NCI-H146 (cell line): Measurements from ENCODE around the gene HELQ.
"Not testable (repeated sequence)": the region's sequence is repeated elsewhere in the genome, so short reads cannot be mapped to it uniquely, and the experiment has no call there.

ENCODE experiments used
- DNase-seq: peaks from one replicate; lab custom pipeline; 2025; lab: John Stamatoyannopoulos, UW

The HELQ gene

DNA sequence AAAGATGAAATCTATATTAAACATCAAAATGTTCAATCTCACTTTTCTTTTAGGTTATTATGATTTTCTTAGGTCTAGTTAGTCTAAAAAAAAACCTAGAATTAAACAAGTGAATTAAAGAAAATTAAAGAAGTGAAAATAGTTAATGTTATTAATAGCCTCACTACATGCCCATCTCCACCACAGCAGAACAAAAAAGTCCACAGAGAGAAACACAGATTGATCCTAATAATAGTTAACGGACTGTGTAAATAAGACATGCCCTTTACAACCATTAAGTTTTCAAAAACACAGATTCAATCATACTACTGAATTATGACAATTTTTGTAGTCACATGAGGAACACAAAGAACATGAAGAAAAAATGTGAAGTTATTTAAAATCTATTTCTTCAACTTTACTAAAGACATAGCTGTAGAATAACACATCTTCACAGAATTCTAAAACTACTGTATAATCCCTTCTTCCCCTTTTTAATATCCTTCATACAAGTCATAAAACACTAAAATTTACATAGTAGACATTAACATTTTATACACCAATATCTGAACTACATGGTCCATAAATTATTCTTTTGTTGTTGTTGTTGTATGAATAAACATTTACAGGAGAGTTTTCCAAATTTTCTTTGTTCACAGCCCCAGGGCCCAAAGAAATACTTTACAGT, 15.3 kb downstream of the HELQ start:
- DNase-seq: no peak

DNA sequence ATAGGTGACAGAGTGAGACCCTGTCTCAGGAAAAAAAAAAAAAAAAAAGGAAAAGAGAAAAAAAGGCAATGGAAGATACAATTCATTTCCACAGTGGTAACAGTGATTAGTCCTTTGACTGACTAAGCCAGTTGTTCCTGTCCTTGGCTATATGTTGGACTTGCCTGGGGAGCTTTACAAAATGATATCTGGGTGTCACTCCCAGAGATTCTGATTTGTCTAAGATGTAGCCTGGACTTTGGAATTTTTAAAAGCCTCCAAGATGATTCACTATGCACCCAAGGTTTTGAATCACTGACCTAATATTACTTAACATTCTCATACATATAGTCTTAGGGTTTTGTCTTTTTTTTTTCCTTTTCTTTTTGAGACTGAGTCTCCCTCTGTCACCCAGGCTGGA, 16.9 kb downstream of the HELQ start:
- DNase-seq: no peak

DNA sequence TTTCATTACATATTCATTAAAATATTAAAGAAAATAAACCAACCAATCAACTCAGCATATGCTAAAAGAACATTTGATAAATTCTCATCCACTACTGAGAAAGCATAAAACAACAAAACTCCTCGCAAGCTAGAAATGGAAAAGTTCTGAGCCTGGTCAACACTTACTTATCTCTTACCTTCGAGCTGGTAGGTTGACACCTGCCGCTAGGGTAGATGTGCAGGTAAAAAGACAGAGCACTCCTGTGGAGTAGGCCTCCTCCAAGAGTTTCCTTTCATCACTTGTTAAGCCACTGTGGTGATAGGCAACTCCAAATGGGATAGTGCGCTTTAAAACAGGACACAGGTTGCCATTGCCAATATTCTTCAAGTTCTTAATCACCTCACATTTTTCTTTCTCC, 18.9 kb downstream of the HELQ start:
- DNase-seq: no peak

DNA sequence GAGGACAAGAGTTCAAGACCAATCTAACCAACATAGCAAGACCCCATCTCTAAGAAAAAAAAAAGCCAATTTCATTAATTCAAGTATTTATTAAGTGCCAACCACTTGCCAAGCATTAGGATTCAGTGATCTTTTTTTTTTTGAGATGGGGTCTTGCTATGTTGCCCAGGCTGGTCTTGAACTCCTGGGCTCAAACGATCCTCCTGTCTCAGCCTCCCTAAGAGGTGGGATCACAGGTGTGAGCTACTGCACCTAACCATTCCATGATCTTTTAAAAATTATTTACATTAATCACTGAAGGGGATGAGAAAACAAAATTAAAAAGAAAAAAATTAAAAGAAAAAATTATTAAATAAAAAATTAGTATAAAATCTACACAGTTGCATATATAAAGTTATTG, 24.4 kb downstream of the HELQ start:
- DNase-seq: no peak

DNA sequence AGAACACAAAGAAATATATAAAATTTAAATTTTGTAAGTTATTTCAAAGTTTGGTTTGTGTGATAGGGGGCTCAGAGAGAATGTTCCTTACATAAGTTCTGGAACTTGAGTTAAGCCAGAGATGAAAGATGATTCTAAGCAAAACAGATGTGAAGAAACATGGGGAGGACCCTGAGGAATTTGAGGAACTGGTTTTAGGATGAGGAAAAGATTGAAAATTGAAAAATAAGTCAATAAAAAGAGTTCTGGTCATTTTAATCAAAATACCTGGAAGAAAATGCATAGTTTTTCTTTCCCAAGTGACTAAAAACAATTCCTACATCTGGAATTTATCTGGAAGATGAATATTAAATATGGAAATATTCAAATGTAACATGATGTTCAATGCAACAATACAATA, 37.4 kb downstream of the HELQ start:
- DNase-seq: no peak

DNA sequence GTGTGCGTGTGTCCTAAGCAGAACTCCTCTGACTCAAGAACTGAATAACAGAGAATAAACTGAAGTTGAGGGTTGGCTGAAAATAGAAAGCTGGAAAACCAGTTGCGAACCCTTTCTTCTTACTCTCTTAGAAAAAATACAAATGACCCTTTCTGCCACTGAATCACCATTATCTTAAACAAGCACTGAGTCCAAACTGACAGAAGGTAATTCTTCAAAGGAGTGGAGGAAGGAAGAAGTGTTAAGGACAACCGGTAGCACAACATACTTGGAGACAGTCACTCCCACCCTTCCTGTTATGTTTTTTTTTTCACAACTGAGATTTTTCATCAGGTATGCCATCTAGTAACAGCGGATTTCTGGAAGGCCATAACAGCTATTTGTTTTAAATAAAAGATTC, 38.1 kb downstream of the HELQ start:
- DNase-seq: no peak

DNA sequence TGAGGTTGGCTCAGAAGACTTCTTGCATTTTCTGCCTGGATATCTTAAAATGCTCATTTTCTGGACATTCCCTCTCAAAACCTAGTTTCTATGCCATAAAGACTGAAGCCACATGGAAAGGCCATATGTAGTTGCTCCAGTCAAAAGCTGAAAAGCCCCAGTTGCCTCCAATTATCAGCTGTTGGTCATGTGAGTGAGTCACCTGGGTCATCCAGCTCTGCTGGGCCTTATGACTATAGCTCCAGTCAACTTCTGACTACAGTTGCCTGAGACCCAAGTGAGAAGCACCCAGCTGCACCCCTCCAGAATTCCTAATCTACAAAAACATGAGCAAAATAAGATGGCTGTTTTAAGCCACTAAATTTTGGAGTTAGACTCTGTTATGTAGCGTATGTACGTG, 41.9 kb downstream of the HELQ start:
- DNase-seq: no peak

DNA sequence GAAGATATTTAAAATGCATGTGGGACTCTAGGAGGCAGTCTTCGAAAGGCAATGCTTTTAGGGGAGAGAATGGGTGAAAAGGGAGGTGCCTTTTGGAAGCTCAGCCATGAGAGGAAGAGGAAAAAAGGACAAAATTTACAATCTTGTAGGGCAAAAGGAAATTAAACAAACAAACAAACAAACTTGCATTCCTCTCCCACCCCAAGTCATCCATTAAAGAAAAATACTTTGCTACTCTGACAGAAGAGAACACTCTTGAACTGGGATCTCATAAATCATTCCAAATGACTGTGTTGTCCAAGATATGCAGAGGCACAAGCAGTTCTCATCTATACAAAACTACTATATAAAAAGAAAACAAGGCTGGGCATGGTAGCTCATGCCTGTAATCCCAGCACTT, 46.7 kb downstream of the HELQ start:
- DNase-seq: no peak

DNA sequence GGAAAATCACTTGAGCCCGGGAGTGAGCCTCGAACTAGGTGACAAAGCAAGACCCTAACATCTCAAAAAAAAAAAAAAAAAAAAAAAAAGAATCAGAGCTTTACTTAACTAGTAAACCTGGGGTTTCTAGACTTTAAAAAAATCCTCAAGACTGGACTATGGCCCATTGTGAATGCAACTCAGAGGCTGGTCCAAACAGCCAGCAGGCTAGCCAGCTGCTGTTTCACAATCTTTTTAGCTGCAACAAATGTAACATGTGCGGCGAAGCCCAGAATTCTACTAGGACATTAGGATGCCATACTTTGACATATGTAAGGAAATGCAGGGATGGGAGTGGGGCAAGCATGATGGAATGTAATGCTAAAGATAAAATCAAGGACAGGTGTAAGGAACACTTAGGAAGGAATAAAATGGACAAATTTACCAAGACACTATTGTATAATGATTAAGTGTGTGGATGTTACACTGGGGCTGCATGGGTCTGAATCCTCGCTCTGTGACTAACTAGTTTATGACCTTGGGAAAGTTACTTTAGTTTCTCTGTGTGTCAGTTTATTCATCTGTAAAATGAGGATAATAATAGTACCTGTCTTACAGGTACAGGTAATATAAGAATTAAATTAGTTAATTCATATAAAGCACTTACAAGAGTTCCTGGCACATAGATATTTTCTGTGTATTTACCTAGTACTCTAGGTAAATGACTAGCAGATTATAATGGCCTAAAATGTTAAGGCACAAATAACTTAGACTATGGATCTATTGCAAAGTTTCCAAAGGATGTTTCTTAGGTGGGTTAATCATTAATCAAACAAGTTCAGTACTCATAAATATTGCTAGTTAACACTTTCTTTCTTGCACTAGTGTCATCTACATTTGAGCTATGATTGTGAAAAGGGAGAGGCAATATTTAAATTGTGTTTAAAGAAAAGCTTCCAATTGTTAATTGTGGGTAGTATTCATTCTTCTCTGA, 49.5 kb downstream of the HELQ start:
- DNase-seq: no peak

DNA sequence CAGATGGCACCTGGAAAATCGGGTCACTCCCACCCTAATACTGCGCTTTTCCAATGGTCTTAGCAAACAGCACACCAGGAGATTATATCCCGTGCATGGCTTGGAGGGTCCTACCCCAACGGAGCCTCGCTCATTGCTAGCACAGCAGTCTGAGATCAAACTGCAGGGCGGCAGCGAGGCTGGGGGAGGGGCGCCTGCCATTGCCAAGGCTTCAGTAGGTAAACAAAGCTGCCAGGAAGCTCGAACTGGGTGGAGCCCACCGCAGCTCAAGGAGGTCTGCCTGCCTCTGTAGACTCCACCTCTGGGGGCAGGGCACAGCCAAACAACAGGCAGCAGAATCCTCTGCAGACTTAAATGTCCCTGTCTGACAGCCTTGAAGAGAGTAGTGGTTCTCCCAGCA, 57.5 kb downstream of the HELQ start:
- DNase-seq: not testable (repeated sequence)

DNA sequence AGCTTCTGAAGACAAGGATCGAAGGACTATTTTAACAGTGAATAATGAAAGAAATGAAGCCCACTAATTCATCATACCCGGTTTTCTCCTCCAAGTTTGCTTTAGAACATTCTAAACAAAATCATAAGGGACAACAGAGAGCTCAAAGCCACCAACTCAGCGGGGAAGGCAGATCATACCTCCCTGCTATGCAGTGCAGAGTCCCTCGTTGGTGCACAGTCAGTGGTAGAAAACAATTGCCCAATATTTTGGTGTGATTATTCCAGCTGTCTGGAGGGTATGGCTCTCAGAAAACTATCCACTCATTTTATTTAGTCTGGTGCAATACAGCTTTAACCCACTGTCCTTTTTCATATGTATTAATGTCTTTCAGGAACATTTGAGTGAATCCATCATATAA, 61.7 kb downstream of the HELQ start:
- no peak for DNase-seq

DNA sequence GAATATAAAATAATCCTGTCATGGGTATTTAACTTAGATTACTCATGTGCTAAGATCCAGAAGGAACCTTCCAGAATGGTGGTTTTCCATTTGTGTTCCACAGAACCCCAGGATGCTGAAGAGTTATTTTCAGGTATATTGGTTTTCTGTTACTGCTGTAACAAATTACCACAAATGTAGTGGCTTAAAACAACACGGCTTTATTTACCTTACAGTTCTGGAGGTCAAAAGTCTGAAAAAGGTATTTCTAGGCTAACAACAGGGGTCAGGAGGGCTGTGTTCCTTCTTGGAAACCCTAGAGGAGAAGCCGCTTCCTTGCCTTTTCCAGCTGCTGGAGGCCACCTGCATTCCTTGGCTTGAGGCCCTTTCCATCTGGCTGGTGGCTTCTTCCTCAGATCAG, 63.1 kb downstream of the HELQ start:
- no peak for DNase-seq

DNA sequence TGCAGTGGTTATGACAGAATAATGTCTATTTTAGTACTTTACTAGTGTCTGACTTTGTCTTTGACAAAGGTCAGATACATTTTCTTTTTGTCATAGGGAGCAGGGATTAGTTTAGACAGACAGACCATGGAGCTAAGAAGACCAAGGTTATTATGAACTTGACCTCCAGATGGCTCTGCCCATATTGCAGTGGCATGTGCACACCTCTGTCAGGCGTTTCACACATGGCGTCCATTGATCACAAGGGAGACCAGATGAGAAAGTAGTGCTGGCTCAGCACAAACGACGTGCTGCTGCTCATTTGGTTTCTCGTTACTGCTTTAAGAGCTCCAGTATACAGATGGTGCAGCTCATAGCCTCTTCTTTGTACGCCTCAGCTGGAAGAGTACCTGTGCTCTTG, 64.7 kb downstream of the HELQ start:
- DNase-seq: no peak

DNA sequence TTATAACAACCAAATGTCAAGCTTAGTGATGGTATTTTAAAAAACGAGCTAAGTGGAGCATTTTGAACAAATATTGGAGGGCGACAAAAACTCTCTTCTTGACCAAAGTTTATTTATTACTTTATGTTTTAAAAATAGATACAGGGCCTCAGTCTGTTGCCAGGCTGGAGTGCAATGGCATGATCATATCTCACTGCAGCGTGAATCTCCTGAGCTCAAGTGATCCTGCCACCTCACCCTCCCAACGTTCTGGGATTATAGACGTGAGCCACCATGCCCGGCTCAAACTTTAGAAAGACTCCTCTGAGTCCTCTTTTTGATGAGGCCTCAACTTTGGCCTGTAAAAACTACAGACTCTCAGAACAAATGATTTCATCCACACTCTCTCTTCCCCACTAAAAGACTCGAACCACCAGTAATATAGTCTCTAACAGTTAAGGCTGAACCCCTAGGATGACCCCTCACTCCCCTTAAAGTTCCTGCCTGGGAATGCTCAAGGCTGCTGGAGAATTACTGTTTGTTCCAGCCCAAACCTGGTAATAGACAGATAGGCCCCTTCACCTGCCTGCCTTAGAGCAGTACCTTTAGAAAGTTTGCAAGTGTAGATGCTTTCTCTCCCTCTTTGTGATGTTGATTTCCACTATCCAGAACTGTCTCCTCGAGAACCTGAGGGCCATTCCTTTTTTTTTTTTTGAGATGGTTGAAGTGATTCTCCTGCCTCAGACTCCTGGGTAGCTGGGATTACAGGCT, 65.7 kb downstream of the HELQ start:
- DNase-seq: no peak

DNA sequence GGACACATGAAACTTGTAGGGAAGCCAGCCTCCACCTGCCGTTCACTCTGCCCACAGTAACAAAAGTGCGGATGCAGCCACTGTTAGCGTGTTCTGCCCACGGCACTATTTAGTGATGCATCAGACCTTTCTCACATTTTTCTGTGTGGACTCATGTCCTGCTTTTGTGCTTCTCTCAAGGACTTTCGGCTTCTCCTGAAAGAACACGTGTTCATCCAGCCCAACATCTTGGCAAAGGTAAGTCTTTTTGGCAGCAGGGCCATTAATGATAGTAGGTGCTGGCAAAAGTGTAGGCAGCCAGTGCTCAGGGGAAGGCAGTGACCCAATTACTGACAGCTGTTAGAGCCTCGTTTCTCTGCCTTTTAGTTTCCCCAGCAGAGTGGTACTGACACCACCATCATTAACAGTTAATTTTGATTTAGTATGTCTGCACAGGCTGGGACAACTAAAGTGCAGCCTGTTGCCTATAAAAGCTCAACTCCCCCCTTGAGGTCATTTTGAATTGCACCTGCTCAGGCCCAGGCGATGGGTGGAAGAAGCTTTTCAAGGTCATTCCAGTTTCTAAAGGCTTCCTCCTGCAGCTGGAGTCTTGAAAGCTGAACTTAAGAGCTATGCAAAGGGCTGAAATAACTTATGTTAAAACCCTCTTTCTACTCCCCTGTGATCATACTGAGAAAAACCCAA, 66.4 kb downstream of the HELQ start:
- DNase-seq: no peak

DNA sequence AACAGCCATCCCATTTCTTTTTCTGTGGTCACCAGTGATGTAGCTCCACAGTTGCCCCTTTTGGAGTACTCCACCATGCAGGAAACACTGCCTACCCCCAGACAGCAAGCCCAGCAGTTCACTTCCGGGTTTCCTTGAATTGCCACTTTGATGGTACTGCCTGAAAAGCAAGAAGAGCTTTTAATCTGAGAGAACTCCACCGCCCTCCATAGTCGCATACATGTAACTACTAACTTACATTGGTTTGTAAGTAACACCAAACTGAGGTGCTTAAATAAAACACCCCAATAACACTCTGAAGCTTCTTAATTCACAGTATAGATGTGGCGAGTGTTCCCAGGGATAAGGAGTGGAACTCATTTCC, 67.3 kb downstream of the HELQ start:
- DNase-seq: no peak

DNA sequence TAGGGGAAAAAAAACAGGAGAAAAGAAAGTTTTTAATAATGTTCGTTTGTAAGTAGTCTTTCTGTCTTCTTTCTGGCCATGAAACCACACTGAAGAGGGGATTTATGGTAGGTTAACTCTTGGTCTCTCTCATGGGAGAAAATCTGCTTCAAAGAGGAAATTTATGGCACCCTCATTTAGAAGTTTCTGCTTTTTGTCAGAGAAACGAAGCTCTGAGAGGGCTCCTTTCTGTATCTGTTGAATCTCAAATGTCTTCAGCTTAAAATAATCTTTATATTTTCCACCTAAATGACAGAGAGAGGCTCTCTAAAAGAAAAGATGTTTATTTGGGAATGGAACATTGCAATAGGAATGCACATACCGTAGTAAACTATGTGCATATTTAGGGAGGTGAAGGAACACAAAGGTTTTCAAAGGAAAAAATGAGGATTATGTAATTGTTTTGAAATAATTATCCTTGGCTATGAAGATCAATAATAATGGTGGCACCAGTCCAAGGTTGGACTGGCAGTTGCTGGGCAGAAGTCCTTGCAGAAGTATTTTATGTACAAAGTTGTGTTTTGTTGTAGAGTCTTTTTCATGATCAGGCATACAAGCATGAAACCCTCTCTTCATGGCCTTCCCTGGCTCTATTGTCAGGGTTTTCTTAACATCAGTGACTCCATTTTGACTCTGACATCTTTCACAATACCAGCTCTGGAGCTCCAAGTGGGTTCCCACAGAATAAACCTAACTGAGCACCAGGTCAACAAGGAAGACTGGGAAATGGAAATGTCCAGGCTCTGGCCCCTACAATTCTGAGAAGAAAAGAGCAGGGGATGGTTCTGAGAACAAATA, 67.9 kb downstream of the HELQ start:
- DNase-seq: no peak

DNA sequence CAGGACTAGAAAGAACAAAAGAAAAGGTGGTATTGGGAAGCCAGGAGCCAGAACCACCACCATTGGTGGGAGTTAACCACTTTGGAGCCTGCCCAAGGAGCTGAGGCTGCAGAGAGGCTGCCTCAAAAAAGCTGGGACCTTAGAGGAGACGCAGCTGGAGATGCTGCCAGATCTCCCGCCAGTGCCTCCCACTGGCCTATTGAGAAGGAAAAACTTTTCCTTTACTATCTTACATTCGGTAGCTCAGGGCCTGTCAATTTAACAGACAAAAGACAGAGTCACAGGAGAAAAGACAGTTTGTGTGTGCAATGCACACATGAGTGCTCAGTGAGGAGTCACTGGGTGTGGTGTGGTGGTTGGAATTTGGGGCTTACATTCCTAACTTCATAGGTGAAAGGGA, 68.6 kb downstream of the HELQ start:
- no peak for DNase-seq

DNA sequence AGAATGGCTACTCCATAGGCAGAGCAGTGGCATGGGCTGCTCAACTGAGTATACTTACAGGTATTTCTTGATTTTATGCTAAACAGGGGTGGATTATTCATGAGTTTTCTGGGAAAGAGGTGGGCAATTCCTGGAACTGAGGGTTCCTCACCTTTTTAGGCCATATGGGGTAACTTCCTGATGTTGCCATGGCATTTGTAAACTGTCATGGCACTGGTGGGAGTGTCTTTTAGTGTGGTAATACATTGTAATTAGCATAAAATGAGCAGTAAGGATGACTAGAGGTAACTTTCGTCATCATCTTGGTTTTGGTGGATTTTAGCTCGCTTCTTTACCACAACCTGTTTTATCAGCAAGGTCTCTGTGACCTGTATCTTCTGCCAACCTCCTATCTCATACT, 72.8 kb downstream of the HELQ start:
- DNase-seq: no peak

DNA sequence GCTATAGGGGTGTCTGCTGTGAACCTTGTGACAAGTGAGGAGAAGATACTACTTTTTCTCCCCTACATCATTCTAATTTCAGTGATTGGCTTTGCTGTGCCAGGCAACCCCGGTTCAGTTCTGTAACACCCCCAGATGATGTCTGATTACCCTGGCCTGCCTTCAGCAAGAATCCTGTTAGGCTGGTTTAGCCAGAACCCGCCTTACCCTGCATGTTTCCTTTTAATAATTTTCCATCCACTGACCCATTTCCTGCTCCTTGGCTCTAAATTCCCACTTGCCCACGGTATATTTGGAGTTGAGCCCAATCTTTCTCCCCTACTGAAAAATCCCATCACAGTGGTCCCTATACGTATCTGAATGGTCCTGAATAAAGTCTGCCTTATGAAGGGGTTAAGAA, 74.5 kb downstream of the HELQ start:
- no peak for DNase-seq

DNA sequence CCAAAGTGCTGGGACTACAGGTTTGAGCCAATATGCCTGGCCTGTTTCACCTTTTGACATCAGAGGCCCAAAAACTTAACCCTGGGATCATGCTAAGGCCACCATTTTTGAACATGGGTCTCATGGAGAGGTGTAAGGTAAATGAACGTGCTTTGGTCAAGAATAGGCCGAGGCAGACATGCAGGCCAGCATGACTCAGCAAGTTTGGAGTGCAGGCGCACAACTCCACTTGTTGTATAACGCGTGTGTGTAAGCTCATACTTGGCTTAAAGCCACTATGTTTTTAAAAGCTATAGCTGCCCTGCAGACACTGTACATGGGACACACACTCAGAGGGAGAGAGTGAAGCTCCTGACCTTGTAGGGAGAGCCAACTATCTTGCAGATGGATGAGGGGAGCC, 77.2 kb downstream of the HELQ start:
- no peak for DNase-seq
